ENCODE data around the gene PRKCI.

PRKCI gene

GRCh38 chr3:170307671-170308405 is 85.6 kb downstream of the PRKCI start (continued):
- no peak for TF ChIP-seq ZNF561 (tag by site-specific recombination; IDR thresholded peaks at IDR 0.05; ENCODE audit: borderline replicate concordance)
- TF ChIP-seq SETDB1 (IDR thresholded peaks at IDR 0.05; ENCODE audit: insufficient read length, low read length): peak; percentile 24
- TF ChIP-seq ZNF629 (tag by site-specific recombination; IDR thresholded peaks at IDR 0.05): peak; percentile 53
- TF ChIP-seq ZNF394 (tag by site-specific recombination; IDR thresholded peaks at IDR 0.05; ENCODE audit: borderline replicate concordance): no peak
- TF ChIP-seq ZNF510 (tag by site-specific recombination; IDR thresholded peaks at IDR 0.05; ENCODE audit: insufficient replicate concordance): no peak
- TF ChIP-seq ZNF2 (tag by site-specific recombination; IDR thresholded peaks at IDR 0.05): no peak
- TF ChIP-seq GLIS1 (tag by site-specific recombination; IDR thresholded peaks at IDR 0.05): peak; percentile 34
- no peak for TF ChIP-seq SCRT2 (tag by site-specific recombination; IDR thresholded peaks at IDR 0.05)
- TF ChIP-seq KLF8 (tag by site-specific recombination; IDR thresholded peaks at IDR 0.05): no peak
- TF ChIP-seq ZFP69B (tag by site-specific recombination; IDR thresholded peaks at IDR 0.05): no peak

GRCh38 chr3:170309046-170309445 is 86.8 kb downstream of the PRKCI start:
- ChIA-PET CTCF (interaction anchor here (0.7 to 1.6 kb wide), 8 partner anchors 11 to 503 kb away, joined by 3 to 9 read pairs (median 6); no protein-coding TSS in a partner anchor), POLR2A (interaction anchor here (1.5 kb wide), 1 partner anchor 74 kb away, joined by 3 read pairs; no protein-coding TSS in a partner anchor)
- no peak overlapping the region for H3K27ac ChIP-seq (ENCODE audit: extremely low read depth, low read depth, low read length)
- TF ChIP-seq ZNF19 (tag by site-specific recombination; IDR thresholded peaks at IDR 0.05; ENCODE audit: low read depth) (no peak), ZNF114 (tag by site-specific recombination; IDR thresholded peaks at IDR 0.05) (no peak), SETDB1 (IDR thresholded peaks at IDR 0.05; ENCODE audit: insufficient read length, low read length) (no peak), ZNF292 (tag by site-specific recombination; IDR thresholded peaks at IDR 0.05; ENCODE audit: borderline replicate concordance, low read depth) (no peak), ZNF768 (tag by site-specific recombination; IDR thresholded peaks at IDR 0.05) (no peak), ZNF433 (tag by site-specific recombination; IDR thresholded peaks at IDR 0.05; ENCODE audit: low read depth) (no peak), ZNF10 (tag by site-specific recombination; IDR thresholded peaks at IDR 0.05) (no peak), ZNF354C (tag by site-specific recombination; IDR thresholded peaks at IDR 0.05; ENCODE audit: borderline replicate concordance, low read depth) (no peak)
- no peaks in the 10 kb centered on the region for H3K4me1 ChIP-seq (ENCODE audit: control insufficient read depth, insufficient read depth, low read length)
- H3K36me3 ChIP-seq (ENCODE audit: control insufficient read depth in 2 of 2, insufficient read depth in 1 of 2, low read length in 2 of 2): no peaks in the 10 kb centered on the region; a peak in 1 of 3 replicates
- no peak overlapping the region for H3K4me3 ChIP-seq (ENCODE audit: low read depth, low read length)
- H3K9me3 ChIP-seq (ENCODE audit: control insufficient read depth, insufficient read depth, low read depth, low read length): no peaks in the 10 kb centered on the region

GRCh38 chr3:170317954-170318353 is 95.7 kb downstream of the PRKCI start:
- ChIA-PET CTCF (interaction anchor here (0.6 kb wide), 1 partner anchor 96 kb away, joined by 3 read pairs; no protein-coding TSS in a partner anchor), POLR2A (no interaction called here)
- H3K4me3 ChIP-seq (ENCODE audit: low read depth, low read length): no peak overlapping the region
- H3K36me3 ChIP-seq (ENCODE audit: control insufficient read depth in 2 of 2, insufficient read depth in 1 of 2, low read length in 2 of 2): no peaks in the 10 kb centered on the region
- H3K9me3 ChIP-seq (ENCODE audit: control insufficient read depth, insufficient read depth, low read depth, low read length): no peaks in the 10 kb centered on the region
- H3K4me1 ChIP-seq (ENCODE audit: control insufficient read depth, insufficient read depth, low read length): no peaks in the 10 kb centered on the region
- H3K27ac ChIP-seq (ENCODE audit: extremely low read depth, low read depth, low read length): no peak overlapping the region
- TF ChIP-seq ZNF777 (tag by site-specific recombination; IDR thresholded peaks at IDR 0.05; ENCODE audit: borderline replicate concordance): no peak
- no peak for TF ChIP-seq ZNF626 (tag by site-specific recombination; IDR thresholded peaks at IDR 0.05)
- no peak for TF ChIP-seq ZNF670 (tag by site-specific recombination; IDR thresholded peaks at IDR 0.05; ENCODE audit: low read depth)
- TF ChIP-seq ZNF148 (tag by site-specific recombination; IDR thresholded peaks at IDR 0.05; ENCODE audit: borderline replicate concordance): no peak
- TF ChIP-seq ZBTB10 (tag by site-specific recombination; IDR thresholded peaks at IDR 0.05): no peak
- TF ChIP-seq ZNF510 (tag by site-specific recombination; IDR thresholded peaks at IDR 0.05; ENCODE audit: insufficient replicate concordance): no peak
- no peak for TF ChIP-seq GLI4 (tag by site-specific recombination; IDR thresholded peaks at IDR 0.05)
- TF ChIP-seq EGR2 (tag by site-specific recombination; IDR thresholded peaks at IDR 0.05; ENCODE audit: low read depth): no peak
- TF ChIP-seq ZNF837 (tag by site-specific recombination; IDR thresholded peaks at IDR 0.05): no peak
- no peak for TF ChIP-seq ZNF280C (tag by site-specific recombination; IDR thresholded peaks at IDR 0.05)
- TF ChIP-seq ZNF354C (tag by site-specific recombination; IDR thresholded peaks at IDR 0.05; ENCODE audit: borderline replicate concordance, low read depth): no peak

Data from HEK293 (cell line).